ENCODE measurements around the gene PLAAT4. TPM values are rescaled to one million over a fixed set of nuclear protein-coding genes. Genes with fewer than 3 reads are reported as not detected.

The PLAAT4 gene
- total and polyA plus RNA-seq, 2 of the 13 experiments (the other 11 are each of a cell fraction or from before 2014, with no cell fraction given): 0.71 to 1.00 TPM

- no TSS peak for BruUV-seq (replicated peaks)
- Histone ChIP-seq H3K9me3 (ENCODE audit: low read length) (no peaks in the 10 kb centered on the region), H3K27me3 (ENCODE audit: control insufficient read depth in 1 of 2, insufficient read depth in 2 of 2, low read length in 2 of 2) (peaks cover 5 to 40% of the 10 kb centered on the region in 2 experiments; a peak in 4 of 5 replicates), H4K20me1 (ENCODE audit: insufficient read depth, low read length) (no peaks in the 10 kb centered on the region), H2AFZ (ENCODE audit: low read length) (no peak overlapping the region), H3K27ac (ENCODE audit: extremely low read length, insufficient read depth, low read length) (no peak overlapping the region), H3K4me1 (ENCODE audit: insufficient read depth, low read length) (no peaks in the 10 kb centered on the region), H3K4me2 (ENCODE audit: low read depth, low read length) (no peak overlapping the region), H3K4me3 (replicated peaks in 1 of 3; ENCODE audit: insufficient read depth in 1 of 3, low read depth in 2 of 3, low read length in 3 of 3) (no peak overlapping the region), H3K9ac (ENCODE audit: insufficient read depth, low read depth, low read length) (no peak overlapping the region), H3K36me3 (replicated peaks in 1 of 2; ENCODE audit: control insufficient read depth in 1 of 2, insufficient read depth in 2 of 2, low read length in 2 of 2) (no peaks in the 10 kb centered on the region), H3K79me2 (ENCODE audit: insufficient read depth, low read length) (no peaks in the 10 kb centered on the region)
- in situ Hi-C loops (cut with HindIII; ENCODE audit: extremely low pct_ligation_motif_present, low pct_unique_long_range_greater_than_20kb) (no loop called here), intact Hi-C loops (cut with micrococcal nuclease; ENCODE audit: unreplicated experiment) (no loop called here)
- no peak for TF ChIP-seq MLXIP (CRISPR knock-in tag; IDR thresholded peaks at IDR 0.05; ENCODE audit: borderline replicate concordance)
- peak; percentile 58; the same call in 1 of the 2 replicates for TF ChIP-seq TFAP4 (IDR thresholded peaks at IDR 0.05; ENCODE audit: borderline replicate concordance, low read depth)
- no peak for TF ChIP-seq ZNF550 (CRISPR knock-in tag; IDR thresholded peaks at IDR 0.05; ENCODE audit: borderline replicate concordance)
- POLR2A ChIA-PET: no interaction called here
- WGBS (ENCODE audit: low lambda C conversion rate): 34% methylated on average over 4 of the region's 7 CpGs
- ATAC-seq (peak; percentile 53), DNase-seq (ENCODE audit: low spot score) (no peak), FAIRE-seq (no peak)
- CTCF ChIA-PET (ENCODE audit: low intra/inter-chr PET ratio, low total read pairs): no interaction called here
Observed at GRCh38 chr11:63510360-63511047, 26.1 kb upstream of the PLAAT4 start.
